Thoracic aorta (tissue), 2 donors: Measurements from ENCODE around the gene DNAL1. TPM values are rescaled to one million over a fixed set of nuclear protein-coding genes. Genes with fewer than 3 reads are reported as not detected.

Source experiments
- ATAC-seq: fragments of 150-250 bp; one replicate; pipeline ENCODE4 v1.8.0; 2017; ENCODE audit warnings: low read depth; ENCODE audit not compliant: insufficient number of reproducible peaks, low FRiP score
- DNase-seq: peaks from one replicate; pipeline ENCODE4 v3.0.0-alpha.2; 2020; ENCODE audit warnings: low spot score
- H3K27ac ChIP-seq, 2 donors: fragments of 200-600 bp; sonication (generic); 1 replicate in 1 of 2; 2 replicates in 1 of 2; pipeline ENCODE4 v1.5.1; 2016; ENCODE audit warnings: mild to moderate bottlenecking in 2 of 2, moderate library complexity in 2 of 2
- H3K27me3 ChIP-seq: fragments of 200-600 bp; sonication (generic); replicated peaks from 2 replicates; pipeline ENCODE4 v1.6.0; 2016; ENCODE audit warnings: mild to moderate bottlenecking; ENCODE audit not compliant: insufficient read depth
- H3K36me3 ChIP-seq: fragments of 200-600 bp; sonication (generic); one replicate; pipeline ENCODE4 v1.5.1; 2016
- H3K4me1 ChIP-seq, 2 donors: fragments of 200-600 bp; sonication (generic); 1 replicate in 1 of 2; 2 replicates in 1 of 2; pipeline versions ENCODE4 v1.5.1 to v1.6.0; 2016; ENCODE audit warnings: low read depth in 2 of 2, mild to moderate bottlenecking in 1 of 2; ENCODE audit not compliant: control insufficient read depth in 1 of 2
- H3K4me3 ChIP-seq: fragments of 200-600 bp; sonication (generic); 2 replicates; pipeline ENCODE4 v1.5.1; 2016; ENCODE audit warnings: mild to moderate bottlenecking
- H3K9me3 ChIP-seq: fragments of 200-600 bp; sonication (generic); 2 replicates; pipeline ENCODE4 v1.5.1; 2016
- CTCF ChIP-seq: fragments of 200-600 bp; sonication (generic); IDR thresholded peaks from one replicate; pipeline ENCODE4 v1.5.1; 2019; ENCODE audit warnings: antibody characterized with exemption
- total RNA-seq, 2 donors: library from RNA; depleted of rRNA; stranded (reverse); fragments of >200 nt; gene quantifications; one replicate each; pipeline versions ENCODE4 v1.1.0 to v1.2.3, GENCODE V29; 2016

DNAL1 gene
- total RNA-seq, 2 donors from 2014 or later, result 13.0 to 20.7 TPM

DNA sequence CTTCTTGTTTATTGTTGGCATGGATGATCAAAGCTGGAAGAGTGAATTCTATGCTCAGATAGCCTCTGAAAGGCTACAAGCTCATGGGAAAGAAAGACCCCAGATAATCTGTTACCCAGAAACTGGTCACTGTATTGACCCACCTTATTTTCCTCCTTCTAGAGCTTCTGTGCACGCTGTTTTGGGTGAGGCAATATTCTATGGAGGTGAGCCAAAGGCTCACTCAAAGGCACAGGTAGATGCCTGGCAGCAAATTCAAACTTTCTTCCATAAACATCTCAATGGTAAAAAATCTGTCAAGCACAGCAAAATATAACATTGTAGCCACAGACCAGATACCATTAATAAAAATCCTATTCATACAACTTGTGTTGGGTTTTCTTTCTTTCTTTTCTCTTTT is 25.3 kb upstream of the DNAL1 start:
- H3K27ac ChIP-seq, result no peak overlapping the region
- DNase-seq, result no peak
- H3K4me3 ChIP-seq, result no peak overlapping the region
- TF ChIP-seq CTCF, result no peak
- H3K27me3 ChIP-seq, result no peaks in the 10 kb centered on the region
- no peak for ATAC-seq
- no peaks in the 10 kb centered on the region for H3K36me3 ChIP-seq
- no peaks in the 10 kb centered on the region for H3K4me1 ChIP-seq
- H3K9me3 ChIP-seq, result no peaks in the 10 kb centered on the region

DNA sequence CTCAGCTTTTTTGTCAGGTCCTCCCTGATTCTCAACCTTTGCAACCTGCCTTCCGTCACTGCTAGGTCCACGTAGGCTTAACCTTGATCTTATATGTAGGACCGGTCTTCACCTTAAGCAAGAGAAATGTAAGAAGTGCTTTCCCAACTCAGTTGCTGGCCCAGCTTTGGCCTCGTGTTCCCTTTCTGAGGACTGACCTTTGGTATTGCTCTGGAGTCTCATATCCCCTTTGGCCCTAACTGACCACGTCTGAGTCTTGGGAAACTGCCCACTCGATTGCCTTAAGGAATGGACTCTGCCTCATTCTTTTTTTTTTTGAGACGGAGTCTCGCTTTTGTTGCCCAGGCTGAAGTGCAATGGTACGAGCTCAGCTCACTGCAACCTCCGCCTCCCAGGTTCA is 24.5 kb upstream of the DNAL1 start:
- DNase-seq (no peak), ATAC-seq (no peak)
- Histone ChIP-seq H3K36me3 (no peaks in the 10 kb centered on the region), H3K9me3 (no peaks in the 10 kb centered on the region), H3K27ac (no peak overlapping the region), H3K4me3 (no peak overlapping the region), H3K27me3 (no peaks in the 10 kb centered on the region), H3K4me1 (no peaks in the 10 kb centered on the region)
- no peak for TF ChIP-seq CTCF

DNA sequence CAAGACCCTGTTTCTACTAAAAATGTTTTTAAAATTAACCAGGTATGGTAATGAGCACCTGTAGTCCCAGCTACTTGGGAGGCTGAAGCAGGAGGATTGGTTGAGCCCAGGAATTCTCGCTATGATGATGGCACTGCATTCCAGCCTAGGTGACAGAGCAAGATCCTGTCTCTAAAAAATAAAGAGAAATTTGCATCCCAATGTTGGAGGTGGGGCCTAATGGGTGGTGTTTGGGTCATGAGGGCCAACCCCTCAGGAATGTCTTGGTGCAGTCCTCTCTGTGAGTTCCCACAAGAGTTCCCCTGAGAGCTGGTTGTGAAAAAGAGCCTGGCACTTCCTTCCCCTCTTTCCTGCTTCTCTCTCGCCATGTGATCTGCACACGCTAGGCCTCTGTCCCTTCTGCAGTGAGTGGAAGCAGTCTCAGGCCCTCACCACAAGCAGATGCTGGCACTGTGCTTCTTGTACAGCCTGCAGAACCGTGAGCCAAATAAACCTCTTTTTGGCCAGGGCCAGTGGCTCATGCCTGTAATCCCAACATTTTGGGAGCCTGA is 21.2 kb upstream of the DNAL1 start:
- Histone ChIP-seq H3K27me3 (no peaks in the 10 kb centered on the region), H3K4me1 (no peaks in the 10 kb centered on the region), H3K36me3 (no peaks in the 10 kb centered on the region), H3K4me3 (no peak overlapping the region), H3K27ac (no peak overlapping the region), H3K9me3 (no peaks in the 10 kb centered on the region)
- DNase-seq (no peak), ATAC-seq (no peak)
- no peak for TF ChIP-seq CTCF

DNA sequence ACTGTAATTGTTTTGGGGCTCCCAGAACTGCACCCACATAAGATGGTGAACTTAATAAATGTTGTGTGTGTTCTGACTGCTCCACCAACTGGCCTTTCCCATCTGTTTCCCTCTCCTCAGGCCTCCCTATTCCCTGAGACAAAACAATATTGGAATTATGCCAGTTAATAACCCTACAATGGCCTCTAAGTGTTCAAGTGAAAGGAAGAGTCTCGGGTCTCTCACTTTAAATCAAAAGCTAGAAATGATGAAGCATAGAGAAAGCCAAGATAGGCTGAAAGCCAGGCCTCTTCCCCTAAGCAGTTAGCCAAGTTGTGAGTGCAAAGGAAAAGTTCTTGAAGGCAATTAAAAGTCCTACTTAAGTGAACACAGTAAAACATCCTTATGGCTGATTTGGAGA is 19.1 kb upstream of the DNAL1 start:
- H3K4me3 ChIP-seq, result no peak overlapping the region
- no peaks in the 10 kb centered on the region for H3K27me3 ChIP-seq
- no peak for ATAC-seq
- no peaks in the 10 kb centered on the region for H3K4me1 ChIP-seq
- no peak for TF ChIP-seq CTCF
- no peak overlapping the region for H3K27ac ChIP-seq
- DNase-seq, result no peak
- H3K9me3 ChIP-seq, result no peaks in the 10 kb centered on the region
- H3K36me3 ChIP-seq, result no peaks in the 10 kb centered on the region

DNA sequence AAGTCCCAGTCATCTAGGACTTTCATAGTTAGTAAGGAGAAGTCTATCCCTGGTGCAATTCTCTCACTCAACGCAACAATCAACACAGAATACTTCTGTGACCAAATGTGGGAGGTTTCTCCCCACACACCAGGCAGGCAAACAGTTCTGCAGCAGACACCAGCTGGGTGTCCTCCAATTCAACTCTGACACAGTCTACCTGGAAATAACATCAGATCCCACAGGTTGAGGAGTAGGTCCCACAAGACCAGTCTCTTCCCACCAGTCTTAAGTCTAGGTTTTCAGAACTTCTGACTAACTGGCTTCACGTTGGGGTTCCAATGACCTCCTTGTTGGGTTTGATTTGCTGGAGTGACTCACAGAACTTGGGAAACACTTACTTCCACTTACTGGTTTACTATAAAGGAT is 17.6 kb upstream of the DNAL1 start:
- H3K36me3 ChIP-seq, result no peaks in the 10 kb centered on the region
- H3K9me3 ChIP-seq, result no peaks in the 10 kb centered on the region
- no peak for TF ChIP-seq CTCF
- H3K27me3 ChIP-seq, result no peaks in the 10 kb centered on the region
- no peak overlapping the region for H3K4me3 ChIP-seq
- ATAC-seq (no peak), DNase-seq (no peak)
- no peaks in the 10 kb centered on the region for H3K4me1 ChIP-seq
- H3K27ac ChIP-seq, result no peak overlapping the region
